Ovary (tissue), 3 donors: Measurements from ENCODE around the gene LMBR1.

Experiments
- EP300 ChIP-seq: sonication (generic); formaldehyde crosslinking; IDR thresholded peaks from one replicate; pipeline ENCODE4 v1.6.1; 2017; ENCODE audit warnings: antibody characterized with exemption
- POLR2A ChIP-seq: fragments of 450-650 bp; IDR thresholded peaks from one replicate; pipeline ENCODE4 v1.6.1; 2017; ENCODE audit warnings: antibody characterized with exemption, mild to moderate bottlenecking, moderate library complexity
- TF ChIP-seq, protein P1 (sequence below), 3 donors: fragments of 450-650 bp in 2 of 3; fragments of 200-600 bp in 1 of 3; IDR thresholded peaks; one replicate each; pipeline versions ENCODE4 v1.5.1 to v1.8.0; 2016 to 2022; ENCODE audit warnings: antibody characterized with exemption in 3 of 3, mild to moderate bottlenecking in 1 of 3
- donor health status: DM: no; HTN: no; CAD: no.

DNA sequence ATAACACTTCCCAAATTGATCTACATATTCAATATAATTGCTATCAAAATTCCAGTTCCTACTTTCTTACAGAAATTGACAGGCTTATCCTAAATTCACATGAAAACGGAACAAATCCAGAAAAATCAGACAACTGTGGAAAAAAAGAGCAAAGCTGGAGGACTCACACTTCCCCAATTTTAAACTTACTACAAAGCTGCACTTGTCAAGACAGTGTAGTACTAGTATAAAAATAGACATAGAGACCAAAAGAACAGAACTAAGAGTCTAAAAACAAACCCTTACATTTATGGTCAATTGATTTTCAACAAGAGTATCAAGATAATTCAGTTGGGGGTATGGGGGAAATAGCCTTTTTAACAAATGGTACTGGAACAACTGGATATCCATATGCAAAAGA, 27.5 kb downstream of the LMBR1 start:
- TF ChIP-seq, protein P1, sequence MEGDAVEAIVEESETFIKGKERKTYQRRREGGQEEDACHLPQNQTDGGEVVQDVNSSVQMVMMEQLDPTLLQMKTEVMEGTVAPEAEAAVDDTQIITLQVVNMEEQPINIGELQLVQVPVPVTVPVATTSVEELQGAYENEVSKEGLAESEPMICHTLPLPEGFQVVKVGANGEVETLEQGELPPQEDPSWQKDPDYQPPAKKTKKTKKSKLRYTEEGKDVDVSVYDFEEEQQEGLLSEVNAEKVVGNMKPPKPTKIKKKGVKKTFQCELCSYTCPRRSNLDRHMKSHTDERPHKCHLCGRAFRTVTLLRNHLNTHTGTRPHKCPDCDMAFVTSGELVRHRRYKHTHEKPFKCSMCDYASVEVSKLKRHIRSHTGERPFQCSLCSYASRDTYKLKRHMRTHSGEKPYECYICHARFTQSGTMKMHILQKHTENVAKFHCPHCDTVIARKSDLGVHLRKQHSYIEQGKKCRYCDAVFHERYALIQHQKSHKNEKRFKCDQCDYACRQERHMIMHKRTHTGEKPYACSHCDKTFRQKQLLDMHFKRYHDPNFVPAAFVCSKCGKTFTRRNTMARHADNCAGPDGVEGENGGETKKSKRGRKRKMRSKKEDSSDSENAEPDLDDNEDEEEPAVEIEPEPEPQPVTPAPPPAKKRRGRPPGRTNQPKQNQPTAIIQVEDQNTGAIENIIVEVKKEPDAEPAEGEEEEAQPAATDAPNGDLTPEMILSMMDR (IDR thresholded peaks at IDR 0.05) = no peak
- TF ChIP-seq EP300 = no peak
- TF ChIP-seq POLR2A = no peak
